Embryonic facial prominence (tissue), 1 donor: ENCODE results near the gene PAPPA.

Experiments used
- DNase-seq: peaks from one replicate; pipeline ENCODE4 v3.0.0-alpha.2; 2016; ENCODE audit errors: extremely low spot score

Gene PAPPA

GRCh38 chr9:116275418-116276195, 122.0 kb downstream of the PAPPA start:
- DNase-seq: no peak

- no peak for DNase-seq
Measured at GRCh38 chr9:116276196-116276493, 122.6 kb downstream of the PAPPA start.

- DNase-seq: no peak
Measured at GRCh38 chr9:116276651-116277121, 123.1 kb downstream of the PAPPA start.

- DNase-seq: no peak
Measured at GRCh38 chr9:116278326-116278725, 124.7 kb downstream of the PAPPA start.

- DNase-seq: no peak
Measured at GRCh38 chr9:116279230-116279629, 125.6 kb downstream of the PAPPA start.

- DNase-seq: no peak
Measured at GRCh38 chr9:116280529-116280928, 126.9 kb downstream of the PAPPA start.

- no peak for DNase-seq
Measured at GRCh38 chr9:116282597-116282996, 129.0 kb downstream of the PAPPA start.

- no peak for DNase-seq
Measured at GRCh38 chr9:116284518-116284917, 130.9 kb downstream of the PAPPA start.

- DNase-seq: no peak
Measured at GRCh38 chr9:116285320-116285719, 131.7 kb downstream of the PAPPA start.

- no peak for DNase-seq
Measured at GRCh38 chr9:116286297-116286696, 132.7 kb downstream of the PAPPA start.

- DNase-seq: no peak
Measured at GRCh38 chr9:116287721-116288120, 134.1 kb downstream of the PAPPA start.

GRCh38 chr9:116288658-116289057, 135.1 kb downstream of the PAPPA start:
- no peak for DNase-seq

GRCh38 chr9:116297346-116297745, 143.8 kb downstream of the PAPPA start:
- no peak for DNase-seq

GRCh38 chr9:116298249-116298648, 144.7 kb downstream of the PAPPA start:
- no peak for DNase-seq

- no peak for DNase-seq
Measured at GRCh38 chr9:116298878-116299391, 145.3 kb downstream of the PAPPA start.

- DNase-seq: no peak
Measured at GRCh38 chr9:116300360-116300870, 146.8 kb downstream of the PAPPA start.

GRCh38 chr9:116303270-116303669, 149.7 kb downstream of the PAPPA start:
- DNase-seq: no peak

- DNase-seq: no peak
Measured at GRCh38 chr9:116303886-116304538, 150.4 kb downstream of the PAPPA start.

- no peak for DNase-seq
Measured at GRCh38 chr9:116304761-116305160, 151.2 kb downstream of the PAPPA start.

- no peak for DNase-seq
Measured at GRCh38 chr9:116308076-116308475, 154.5 kb downstream of the PAPPA start.

- DNase-seq: no peak
Measured at GRCh38 chr9:116309900-116310611, 156.5 kb downstream of the PAPPA start.

GRCh38 chr9:116312221-116312620, 158.6 kb downstream of the PAPPA start:
- no peak for DNase-seq
